MCF 10A (cell line): Measurements from ENCODE around the gene VAC14. TPM values are rescaled to one million over a fixed set of nuclear protein-coding genes. Genes with fewer than 3 reads are reported as not detected.

ENCODE experiments used
- BruUV-seq: library from RNA; stranded (reverse); fragments of 400-500 nt; replicated peaks from 2 replicates; lab custom pipeline; 2021; lab: Mats Ljungman, UMichigan
- CTCF ChIA-PET: fragments of 300-600 bp; sonication (Branson Sonifier 250); formaldehyde crosslinking; extraction: SDS; loops from one replicate; lab custom pipeline; 2021; ENCODE audit warnings: antibody characterized with exemption, inconsistent platforms; lab: Yijun Ruan, JAX
- POLR2A ChIA-PET: fragments of 300-600, 350-650 bp; sonication (Branson Sonifier 250); formaldehyde crosslinking; extraction: SDS; loops from one replicate; lab custom pipeline; 2020; ENCODE audit warnings: antibody characterized with exemption, inconsistent platforms; lab: Yijun Ruan, JAX
- DNase-seq: peaks from one replicate; pipeline ENCODE4 v3.0.0-alpha.2; 2018; ENCODE audit not compliant: unreplicated experiment
- H3K27ac Mint-ChIP-seq: one replicate; pipeline ENCODE4 v1.8.0; 2022; ENCODE audit warnings: mild to moderate bottlenecking, low read depth, mixed read lengths; ENCODE audit not compliant: unreplicated experiment
- H3K27me3 Mint-ChIP-seq: one replicate; pipeline ENCODE4 v1.8.0; 2022; ENCODE audit warnings: mixed read lengths; ENCODE audit not compliant: insufficient read depth, unreplicated experiment
- H3K36me3 Mint-ChIP-seq: one replicate; pipeline ENCODE4 v1.8.0; 2022; ENCODE audit warnings: mild to moderate bottlenecking, moderate library complexity, mixed read lengths; ENCODE audit not compliant: insufficient read depth, unreplicated experiment
- H3K4me1 Mint-ChIP-seq: one replicate; pipeline ENCODE4 v1.8.0; 2022; ENCODE audit warnings: mixed read lengths; ENCODE audit not compliant: insufficient read depth, unreplicated experiment
- H3K4me3 Mint-ChIP-seq: one replicate; pipeline ENCODE4 v1.8.0; 2022; ENCODE audit warnings: mild to moderate bottlenecking, moderate library complexity, mixed read lengths; ENCODE audit not compliant: unreplicated experiment
- H3K9me3 Mint-ChIP-seq: one replicate; pipeline ENCODE4 v1.8.0; 2022; ENCODE audit warnings: mixed read lengths; ENCODE audit not compliant: unreplicated experiment
- intact Hi-C: fragments of 100-400 bp; cut with micrococcal nuclease; formaldehyde crosslinking; loops from 2 replicates; pipeline ENCODE4 v1.14.1; 2022
- total RNA-seq: library from RNA; stranded (reverse); gene quantifications from 2 replicates; pipeline ENCODE4 v1.2.3, GENCODE V29; 2022
- TF ChIP-seq, protein P1 (sequence below): fragments of 200-600 bp; IDR thresholded peaks from one replicate; pipeline ENCODE4 v1.8.0; 2022; ENCODE audit warnings: antibody characterized with exemption, mild to moderate bottlenecking; ENCODE audit not compliant: unreplicated experiment

VAC14 gene
- total RNA-seq, 1 experiment from 2014 or later: 25.5 TPM

GRCh38 chr16:70759666-70760065 is 41.3 kb downstream of the VAC14 start:
- intact Hi-C loops: loop anchor here (1.0 kb wide), 1 partner anchor 13 kb away; no protein-coding TSS in a partner anchor
- DNase-seq: no peak
- Mint-ChIP-seq H3K27me3 (no peaks in the 10 kb centered on the region), H3K36me3 (peaks cover 31% of the 10 kb centered on the region), H3K4me1 (peaks cover 26% of the 10 kb centered on the region), H3K27ac (no peak overlapping the region), H3K4me3 (no peak overlapping the region), H3K9me3 (no peaks in the 10 kb centered on the region)
- BruUV-seq: no TSS peak
- CTCF ChIA-PET: interaction anchor here (0.9 to 7.0 kb wide), 7 partner anchors 9 to 66 kb away, joined by 3 to 70 read pairs (median 6); no protein-coding TSS in a partner anchor
- TF ChIP-seq, protein P1, sequence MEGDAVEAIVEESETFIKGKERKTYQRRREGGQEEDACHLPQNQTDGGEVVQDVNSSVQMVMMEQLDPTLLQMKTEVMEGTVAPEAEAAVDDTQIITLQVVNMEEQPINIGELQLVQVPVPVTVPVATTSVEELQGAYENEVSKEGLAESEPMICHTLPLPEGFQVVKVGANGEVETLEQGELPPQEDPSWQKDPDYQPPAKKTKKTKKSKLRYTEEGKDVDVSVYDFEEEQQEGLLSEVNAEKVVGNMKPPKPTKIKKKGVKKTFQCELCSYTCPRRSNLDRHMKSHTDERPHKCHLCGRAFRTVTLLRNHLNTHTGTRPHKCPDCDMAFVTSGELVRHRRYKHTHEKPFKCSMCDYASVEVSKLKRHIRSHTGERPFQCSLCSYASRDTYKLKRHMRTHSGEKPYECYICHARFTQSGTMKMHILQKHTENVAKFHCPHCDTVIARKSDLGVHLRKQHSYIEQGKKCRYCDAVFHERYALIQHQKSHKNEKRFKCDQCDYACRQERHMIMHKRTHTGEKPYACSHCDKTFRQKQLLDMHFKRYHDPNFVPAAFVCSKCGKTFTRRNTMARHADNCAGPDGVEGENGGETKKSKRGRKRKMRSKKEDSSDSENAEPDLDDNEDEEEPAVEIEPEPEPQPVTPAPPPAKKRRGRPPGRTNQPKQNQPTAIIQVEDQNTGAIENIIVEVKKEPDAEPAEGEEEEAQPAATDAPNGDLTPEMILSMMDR: no peak
- POLR2A ChIA-PET: interaction anchor here (0.7 to 3.1 kb wide), 4 partner anchors 13 to 65 kb away, joined by 3 to 11 read pairs (median 4); no protein-coding TSS in a partner anchor

- Mint-ChIP-seq H3K36me3 (peaks cover 24% of the 10 kb centered on the region), H3K4me1 (peaks cover 26% of the 10 kb centered on the region), H3K27me3 (no peaks in the 10 kb centered on the region), H3K9me3 (no peaks in the 10 kb centered on the region), H3K4me3 (no peak overlapping the region), H3K27ac (no peak overlapping the region)
- TF ChIP-seq, protein P1: no peak
- ChIA-PET CTCF (interaction anchor here (0.7 to 7.0 kb wide), 4 partner anchors 11 to 1124 kb away, joined by 3 to 70 read pairs (median 5); no protein-coding TSS in a partner anchor), POLR2A (interaction anchor here (1.0 kb wide), 1 partner anchor 12 kb away, joined by 3 read pairs; no protein-coding TSS in a partner anchor)
- no TSS peak for BruUV-seq
- intact Hi-C loops: no loop called here
- no peak for DNase-seq
Measured at GRCh38 chr16:70758786-70759185, 42.2 kb downstream of the VAC14 start.

DNA sequence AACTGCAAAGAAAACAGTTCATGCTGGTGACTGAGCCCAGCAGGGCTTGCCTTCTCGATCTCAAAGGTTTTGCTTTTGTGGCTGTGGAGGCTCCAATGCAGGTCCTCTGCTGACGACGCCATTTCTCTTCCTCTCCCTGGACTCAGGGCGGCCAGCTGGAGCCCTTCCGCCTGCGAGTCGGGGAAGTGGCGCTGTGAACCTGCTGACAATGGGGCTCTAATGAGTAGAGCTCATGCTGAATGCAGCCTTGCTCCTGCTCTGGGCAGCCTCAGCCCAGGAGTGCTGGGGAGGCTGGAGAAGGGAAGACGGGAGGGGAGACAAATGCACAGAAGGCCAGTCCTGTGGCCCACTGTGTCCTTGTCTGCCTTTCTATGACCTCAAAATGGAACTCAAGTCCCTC is 43.8 kb downstream of the VAC14 start:
- TF ChIP-seq, protein P1: no peak
- Mint-ChIP-seq H3K27ac (no peak overlapping the region), H3K4me1 (peaks cover 26% of the 10 kb centered on the region), H3K27me3 (no peaks in the 10 kb centered on the region), H3K9me3 (no peaks in the 10 kb centered on the region), H3K4me3 (no peak overlapping the region), H3K36me3 (peaks cover 24% of the 10 kb centered on the region)
- DNase-seq: no peak
- intact Hi-C loops: no loop called here
- BruUV-seq: no TSS peak
- CTCF ChIA-PET: interaction anchor here (0.6 to 7.0 kb wide), 5 partner anchors 13 to 173 kb away, joined by 3 to 70 read pairs (median 5); no protein-coding TSS in a partner anchor
- POLR2A ChIA-PET: interaction anchor here (2.2 kb wide), 1 partner anchor 42 kb away, joined by 8 read pairs; no protein-coding TSS in a partner anchor

DNA sequence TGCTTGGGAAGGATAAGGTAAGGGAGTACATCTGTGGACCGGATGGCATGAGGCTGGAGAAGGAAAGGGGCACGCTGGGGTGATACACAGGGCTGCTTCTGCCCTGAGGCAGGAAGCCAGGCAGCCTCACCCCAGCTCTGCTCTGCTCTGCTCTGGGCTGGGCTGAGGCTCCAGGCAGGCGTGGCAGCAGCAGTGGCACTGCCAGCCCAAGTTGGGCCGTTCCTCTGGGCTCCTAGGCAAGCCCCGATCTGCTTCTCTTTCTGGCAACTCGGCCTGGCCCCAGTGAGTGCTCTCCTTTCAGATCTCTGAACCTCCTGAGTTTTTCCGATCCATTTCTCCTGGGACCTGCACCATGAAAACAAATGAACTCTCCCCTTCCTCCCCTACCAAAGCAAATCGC is 44.9 kb downstream of the VAC14 start:
- BruUV-seq: no TSS peak
- Mint-ChIP-seq H3K27ac (no peak overlapping the region), H3K27me3 (no peaks in the 10 kb centered on the region), H3K36me3 (peaks cover 24% of the 10 kb centered on the region), H3K4me3 (no peak overlapping the region), H3K9me3 (no peaks in the 10 kb centered on the region), H3K4me1 (peaks cover 19% of the 10 kb centered on the region)
- TF ChIP-seq, protein P1: no peak
- ChIA-PET POLR2A (interaction anchor here (2.2 kb wide), 1 partner anchor 41 kb away, joined by 8 read pairs; no protein-coding TSS in a partner anchor), CTCF (interaction anchor here (0.9 to 7.0 kb wide), 2 partner anchors 15 to 190 kb away, joined by 3 to 70 read pairs; no protein-coding TSS in a partner anchor)
- no peak for DNase-seq
- intact Hi-C loops: no loop called here
